ENCODE results near the gene SUMO3.

The SUMO3 gene

GRCh38 chr21:44778499-44778911 lies 39.4 kb downstream of the SUMO3 start:
- DNase-seq (ENCODE audit: low read depth) = no peak

DNA sequence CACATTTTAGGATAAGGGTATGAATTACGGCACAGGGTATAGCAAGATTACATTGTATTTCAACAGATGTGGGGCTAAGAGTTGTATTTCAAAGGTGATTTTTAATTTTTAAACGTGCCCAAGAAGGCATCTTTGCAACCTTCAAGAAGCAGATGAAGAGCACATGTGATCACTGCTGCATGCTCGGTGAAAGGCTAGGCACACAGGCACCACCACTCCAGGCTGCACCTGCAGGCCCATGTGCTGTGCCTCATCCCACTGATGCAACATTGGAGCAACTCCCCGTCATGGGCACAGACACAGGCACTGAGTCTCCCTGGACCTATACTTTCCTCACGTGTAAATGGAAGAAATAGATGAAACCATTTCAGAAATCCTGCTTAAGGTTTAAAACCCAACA lies 39.8 kb downstream of the SUMO3 start:
- no peak for DNase-seq (ENCODE audit: low read depth)

DNA sequence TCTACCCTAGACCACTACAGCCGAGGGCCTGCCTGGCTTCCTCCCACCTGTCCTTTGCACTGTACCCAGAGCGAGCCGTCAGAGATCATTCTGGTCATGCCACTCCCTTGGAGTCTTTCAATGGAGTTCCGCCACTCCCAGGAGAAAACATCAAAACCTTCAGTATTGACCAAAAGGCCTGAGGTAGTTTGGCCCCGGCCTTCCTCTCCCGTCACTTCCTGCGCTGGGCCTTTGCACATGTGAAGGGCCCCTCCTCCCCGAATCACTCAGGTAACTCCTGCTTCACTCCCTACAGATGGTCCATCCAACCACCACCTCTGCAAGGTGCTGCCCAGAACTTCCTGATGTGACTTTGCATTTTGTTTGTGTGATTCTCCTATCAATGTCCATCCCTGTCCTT lies 42.9 kb downstream of the SUMO3 start:
- no peak for DNase-seq (ENCODE audit: low read depth)

GRCh38 chr21:44773291-44773932 lies 44.5 kb downstream of the SUMO3 start:
- DNase-seq (ENCODE audit: low read depth) = no peak

- no peak for DNase-seq (ENCODE audit: low read depth)
Observed at GRCh38 chr21:44771896-44772525, 45.9 kb downstream of the SUMO3 start.

- no peak for DNase-seq (ENCODE audit: low read depth)
Observed at GRCh38 chr21:44767834-44768831, 49.7 kb downstream of the SUMO3 start.

DNA sequence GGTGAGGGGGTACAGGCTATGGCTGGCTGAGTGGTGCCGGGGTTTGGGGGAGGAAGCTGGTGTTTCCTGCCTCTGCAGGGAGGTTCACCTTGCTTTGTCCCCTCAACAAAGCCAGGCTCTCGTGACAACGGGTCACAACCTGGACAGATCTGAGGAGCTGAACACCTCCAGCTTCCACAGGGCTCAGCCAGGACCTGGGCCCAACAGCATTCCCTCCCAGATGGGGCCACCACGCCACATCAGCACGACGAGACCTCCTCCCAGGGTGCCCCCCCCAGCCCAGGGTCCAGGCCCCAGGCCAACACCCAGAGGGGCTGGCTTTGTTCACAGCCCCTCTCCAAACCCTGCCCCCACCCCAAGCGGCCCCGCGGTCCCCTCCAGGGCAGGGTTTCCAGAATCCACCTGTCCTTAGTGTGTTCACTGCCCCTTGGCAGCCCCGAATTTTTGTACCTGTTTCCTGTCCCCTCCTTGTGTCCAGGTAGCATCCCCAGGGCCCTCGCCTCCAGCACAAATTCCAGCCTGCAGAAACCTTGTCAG lies 51.0 kb downstream of the SUMO3 start:
- no peak for DNase-seq (ENCODE audit: low read depth)

DNA sequence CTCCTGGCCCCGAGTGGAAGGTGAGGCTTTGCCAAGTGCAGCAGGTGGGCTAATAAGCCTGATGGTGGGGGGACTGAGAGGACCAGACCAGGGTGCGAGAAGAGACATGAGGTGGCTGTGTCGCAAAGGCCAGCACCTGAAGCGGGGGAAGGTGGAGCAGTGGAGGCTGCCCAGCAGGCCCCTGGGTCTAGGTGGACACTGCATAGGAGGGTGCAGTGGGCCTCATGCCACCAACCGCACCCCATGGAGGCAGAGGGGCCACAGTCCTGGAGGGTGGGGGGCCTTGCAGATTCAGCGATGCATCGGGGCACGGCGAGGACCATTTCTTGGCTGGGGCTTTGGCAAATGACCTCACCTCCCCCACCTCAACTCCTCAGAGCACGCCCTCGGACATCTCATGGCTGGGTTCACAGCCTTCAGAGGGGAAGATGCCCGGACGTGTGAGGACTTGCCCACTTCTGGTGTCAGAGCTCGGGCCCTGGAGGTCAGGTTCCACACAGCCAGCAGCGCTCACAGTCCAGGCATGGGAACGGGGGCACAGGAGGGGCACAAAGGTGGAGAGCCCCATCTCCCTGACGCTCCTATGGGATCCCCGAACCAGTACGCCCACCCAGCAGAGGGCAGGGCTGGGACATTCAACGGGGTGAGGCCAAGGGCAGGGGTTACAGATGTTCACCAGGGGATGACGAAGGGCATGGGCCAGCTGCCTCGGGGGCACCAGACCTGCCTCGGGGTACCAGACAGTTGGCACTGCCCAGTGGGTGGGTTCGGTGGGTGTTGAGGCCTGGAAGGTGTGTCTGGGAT lies 51.6 kb downstream of the SUMO3 start:
- DNase-seq (ENCODE audit: low read depth) = no peak

DNA sequence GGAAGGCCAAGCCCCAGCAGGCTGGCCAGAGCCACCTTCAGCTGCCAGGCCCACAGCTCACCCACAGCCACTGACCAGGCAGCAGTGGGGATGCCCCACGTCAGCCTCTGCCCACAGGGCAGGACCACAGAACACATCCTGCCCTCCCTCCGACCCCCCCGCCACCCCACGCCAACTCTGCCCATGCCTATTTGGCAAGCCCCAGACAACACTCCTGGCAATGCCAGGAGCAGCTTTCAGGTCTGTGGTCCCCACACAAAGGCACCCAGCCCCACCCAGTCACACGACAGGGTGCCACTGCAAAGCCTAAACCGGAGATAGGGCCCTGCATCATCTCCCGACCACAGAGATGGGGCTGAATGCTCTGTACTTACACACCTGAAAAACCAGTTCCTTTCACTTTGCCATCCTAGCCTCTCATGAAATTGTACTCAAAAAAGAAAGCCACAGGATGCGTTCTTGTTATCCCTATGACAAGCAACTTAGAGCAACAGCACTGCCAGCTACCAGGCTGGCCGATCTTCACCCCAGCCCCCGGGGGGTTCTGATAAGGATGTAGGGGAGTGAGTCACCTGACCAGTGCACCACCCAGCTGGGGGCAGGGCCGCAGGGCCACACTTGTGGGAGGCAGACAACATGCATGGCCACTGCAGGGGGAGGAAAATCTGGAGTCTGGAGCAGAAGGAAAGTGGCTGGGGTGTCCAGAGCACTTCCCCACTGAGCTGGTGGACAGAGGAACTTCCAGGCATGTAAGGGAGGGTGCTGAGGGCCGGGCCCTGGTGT lies 52.4 kb downstream of the SUMO3 start:
- DNase-seq (ENCODE audit: low read depth) = no peak

- DNase-seq (ENCODE audit: low read depth) = no peak
Observed at GRCh38 chr21:44764319-44765230, 53.3 kb downstream of the SUMO3 start.

- no peak for DNase-seq (ENCODE audit: low read depth)
Observed at GRCh38 chr21:44763451-44764318, 54.2 kb downstream of the SUMO3 start.

GRCh38 chr21:44763050-44763378 lies 54.8 kb downstream of the SUMO3 start:
- DNase-seq (ENCODE audit: low read depth) = no peak

- DNase-seq (ENCODE audit: low read depth) = no peak
Observed at GRCh38 chr21:44762221-44763049, 55.4 kb downstream of the SUMO3 start.

DNA sequence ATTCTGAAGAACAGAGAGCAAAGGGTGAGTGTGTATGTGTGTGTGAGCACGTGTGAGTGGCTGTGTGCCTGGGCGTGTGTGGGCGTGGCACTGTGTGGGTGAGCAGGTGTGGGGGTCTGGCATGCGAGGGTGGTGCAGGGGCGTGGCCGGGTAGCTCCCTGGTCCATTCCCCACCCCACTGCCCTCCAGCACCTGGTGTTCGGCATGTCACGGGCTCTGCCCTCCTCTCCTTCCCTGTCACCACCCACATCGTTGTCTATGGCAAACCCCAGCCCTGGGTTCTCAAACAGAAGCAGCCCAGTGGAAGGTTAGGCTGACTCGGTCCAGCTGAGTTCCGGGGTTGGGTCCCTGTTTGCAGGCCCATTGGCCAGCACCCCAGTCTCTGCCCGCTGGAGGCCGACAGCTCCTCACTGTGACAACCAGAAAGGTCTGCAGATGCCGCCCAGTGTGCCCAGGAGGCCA lies 56.1 kb downstream of the SUMO3 start:
- no peak for DNase-seq (ENCODE audit: low read depth)

DNA sequence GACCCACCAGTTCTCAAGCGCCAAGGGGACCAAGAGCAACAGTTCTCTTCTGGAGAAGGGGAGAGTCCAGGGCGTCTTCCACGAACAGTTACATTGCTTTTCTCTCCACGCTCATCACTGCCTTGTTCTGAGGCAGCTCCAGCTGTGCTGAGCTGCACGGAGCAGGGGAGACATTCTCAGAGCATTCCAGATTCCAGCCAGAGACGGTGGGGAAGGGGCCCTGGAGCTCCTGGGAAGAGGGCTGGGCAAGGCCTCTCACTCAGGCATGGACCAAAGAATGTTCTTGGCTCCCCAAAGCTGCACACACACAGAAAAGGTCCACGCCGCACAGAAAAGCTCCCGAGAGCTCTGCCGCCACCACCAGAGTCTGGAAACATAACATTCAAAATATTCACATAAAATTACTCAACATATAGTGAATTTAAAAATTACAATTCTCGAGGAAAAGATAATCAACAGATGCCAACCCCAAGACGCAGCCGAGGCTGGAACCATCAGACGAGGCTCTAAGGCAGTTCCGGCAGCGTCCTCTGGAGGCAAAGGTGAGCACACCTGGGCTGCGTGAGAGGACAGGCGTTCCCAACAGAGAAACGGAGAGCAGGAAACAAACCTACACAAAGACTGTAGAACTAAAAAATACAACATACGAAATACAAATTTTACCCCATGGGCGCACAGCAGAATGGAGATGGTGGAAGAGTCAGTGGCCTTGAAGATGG lies 56.7 kb downstream of the SUMO3 start:
- DNase-seq (ENCODE audit: low read depth) = no peak

GRCh38 chr21:44760376-44760775 lies 57.5 kb downstream of the SUMO3 start:
- DNase-seq (ENCODE audit: low read depth) = no peak

- no peak for DNase-seq (ENCODE audit: low read depth)
Observed at GRCh38 chr21:44759628-44760285, 58.1 kb downstream of the SUMO3 start.
